Stimulated activated naive B cell treated with anti-CD40 and anti-IgM and Interleukin-4, amounts not matched to agents 10 μg/mL and 1 μg/mL and 100 μg/mL, for 72 hours (primary cell): Measurements from ENCODE around the gene DDO.
"Not testable (repeated sequence)": the region's sequence is repeated elsewhere in the genome, so short reads cannot be mapped to it uniquely, and the experiment has no call there.

Experiments used
- ATAC-seq, 2 donors: fragments of 150-1000 bp; cut with Tn5 transposase; replicated peaks; 2 replicates each; pipeline ENCODE4 v1.10.0; 2021; ENCODE audit warnings: moderate library complexity in 1 of 2
- DNase-seq: peaks from one replicate; pipeline ENCODE4 v3.0.0; 2021
- H3K27ac Mint-ChIP-seq: one replicate; pipeline ENCODE4 v1.8.0; 2022; ENCODE audit warnings: mild to moderate bottlenecking, mixed read lengths
- H3K27me3 Mint-ChIP-seq, 2 donors: one replicate each; pipeline ENCODE4 v1.8.0; 2022; ENCODE audit warnings: mixed read lengths in 2 of 2
- H3K36me3 Mint-ChIP-seq, 2 donors: one replicate each; pipeline ENCODE4 v1.8.0; 2022; ENCODE audit warnings: mixed read lengths in 2 of 2, mild to moderate bottlenecking in 1 of 2
- H3K4me1 Mint-ChIP-seq, 2 donors: one replicate each; pipeline ENCODE4 v1.8.0; 2022; ENCODE audit warnings: mixed read lengths in 2 of 2, mild to moderate bottlenecking in 1 of 2
- H3K4me3 Mint-ChIP-seq, 2 donors: one replicate each; pipeline ENCODE4 v1.8.0; 2022; ENCODE audit warnings: mild to moderate bottlenecking in 2 of 2, mixed read lengths in 2 of 2, moderate library complexity in 1 of 2
- H3K9me3 Mint-ChIP-seq, 2 donors: one replicate each; pipeline ENCODE4 v1.8.0; 2022; ENCODE audit warnings: mixed read lengths in 2 of 2, mild to moderate bottlenecking in 1 of 2

DDO gene

GRCh38 chr6:110415086-110415916 lies at the start of gene DDO:
TSS of gene DDO (minus strand) at chr6:110415575. CDS start at chr6:110413462, 2,113 bp downstream.
- Mint-ChIP-seq H3K4me1 (peaks cover 11% of the 10 kb centered on the region in 2 donors), H3K4me3 (peak within 1 kb of the TSS; percentile 66 to 67), H3K27ac (peak within 1 kb of the TSS; percentile 10), H3K27me3 (peaks cover 0 to 8% of the 10 kb centered on the region in 2 donors), H3K36me3 (no peaks in the 10 kb centered on the region), H3K9me3 (peaks cover 0 to under 1% of the 10 kb centered on the region in 2 donors)
- DNase-seq, result no peak
- peak; percentile 53 to 82 for ATAC-seq

- Mint-ChIP-seq H3K27me3 (peaks cover 0 to 6% of the 10 kb centered on the region in 2 donors), H3K36me3 (peaks cover 4 to 8% of the 10 kb centered on the region in 2 donors), H3K4me1 (no peaks in the 10 kb centered on the region), H3K27ac (no peak overlapping the region), H3K9me3 (peaks cover 20 to 22% of the 10 kb centered on the region in 2 donors), H3K4me3 (no peak overlapping the region)
- no peak for ATAC-seq
- no peak for DNase-seq
Observed at GRCh38 chr6:110462884-110463481, 47.6 kb upstream of the DDO start.

GRCh38 chr6:110461376-110461775 lies 46.0 kb upstream of the DDO start:
- DNase-seq, result no peak
- no peak for ATAC-seq
- peaks cover 20 to 22% of the 10 kb centered on the region in 2 donors for H3K9me3 Mint-ChIP-seq
- no peak overlapping the region for H3K27ac Mint-ChIP-seq
- H3K4me3 Mint-ChIP-seq, result no peak overlapping the region
- no peaks in the 10 kb centered on the region for H3K4me1 Mint-ChIP-seq
- peaks cover 4 to 8% of the 10 kb centered on the region in 2 donors for H3K36me3 Mint-ChIP-seq
- peaks cover 0 to 6% of the 10 kb centered on the region in 2 donors for H3K27me3 Mint-ChIP-seq

- Mint-ChIP-seq H3K27me3 (peaks cover 0 to 6% of the 10 kb centered on the region in 2 donors), H3K36me3 (peaks cover 4 to 8% of the 10 kb centered on the region in 2 donors), H3K9me3 (peaks cover 15% of the 10 kb centered on the region in 2 donors), H3K27ac (no peak overlapping the region), H3K4me1 (no peaks in the 10 kb centered on the region), H3K4me3 (no peak overlapping the region)
- ATAC-seq, result no peak
- DNase-seq, result no peak
Observed at GRCh38 chr6:110459137-110459536, 43.8 kb upstream of the DDO start.

GRCh38 chr6:110458476-110458875 lies 43.1 kb upstream of the DDO start:
- Mint-ChIP-seq H3K27me3 (peaks cover 0 to 6% of the 10 kb centered on the region in 2 donors), H3K9me3 (peaks cover 8 to 10% of the 10 kb centered on the region in 2 donors), H3K36me3 (peaks cover 0 to 3% of the 10 kb centered on the region in 2 donors), H3K4me1 (no peaks in the 10 kb centered on the region), H3K27ac (no peak overlapping the region), H3K4me3 (no peak overlapping the region)
- DNase-seq (no peak), ATAC-seq (no peak)

GRCh38 chr6:110457567-110458175 lies 42.3 kb upstream of the DDO start:
- not testable (repeated sequence) for H3K27me3 Mint-ChIP-seq, H3K27ac Mint-ChIP-seq, H3K36me3 Mint-ChIP-seq, H3K9me3 Mint-ChIP-seq, H3K4me3 Mint-ChIP-seq, DNase-seq, ATAC-seq, H3K4me1 Mint-ChIP-seq

- H3K9me3 Mint-ChIP-seq, result peaks cover 4 to 6% of the 10 kb centered on the region in 2 donors
- H3K27me3 Mint-ChIP-seq, result peaks cover 0 to 6% of the 10 kb centered on the region in 2 donors
- H3K4me3 Mint-ChIP-seq, result no peak overlapping the region
- peaks cover 0 to 2% of the 10 kb centered on the region in 2 donors for H3K36me3 Mint-ChIP-seq
- DNase-seq (no peak), ATAC-seq (no peak)
- no peak overlapping the region for H3K27ac Mint-ChIP-seq
- H3K4me1 Mint-ChIP-seq, result no peaks in the 10 kb centered on the region
Observed at GRCh38 chr6:110456694-110457093, 41.3 kb upstream of the DDO start.

- no peak overlapping the region for H3K27ac Mint-ChIP-seq
- no peak for ATAC-seq
Observed at GRCh38 chr6:110449541-110449895, 34.1 kb upstream of the DDO start.

GRCh38 chr6:110448846-110449540 lies 33.6 kb upstream of the DDO start:
- DNase-seq, result no peak
- no peak overlapping the region for H3K27ac Mint-ChIP-seq
- no peaks in the 10 kb centered on the region for H3K27me3 Mint-ChIP-seq
- H3K9me3 Mint-ChIP-seq, result no peaks in the 10 kb centered on the region
- no peaks in the 10 kb centered on the region for H3K36me3 Mint-ChIP-seq
- H3K4me1 Mint-ChIP-seq, result no peaks in the 10 kb centered on the region
- H3K4me3 Mint-ChIP-seq, result no peak overlapping the region
- no peak for ATAC-seq

More at GRCh38 chr6:110449541-110449895, 34.1 kb upstream of the DDO start:
- Mint-ChIP-seq H3K4me1 (no peaks in the 10 kb centered on the region), H3K4me3 (no peak overlapping the region), H3K36me3 (no peaks in the 10 kb centered on the region), H3K9me3 (no peaks in the 10 kb centered on the region), H3K27me3 (no peaks in the 10 kb centered on the region)
- no peak for DNase-seq

GRCh38 chr6:110447761-110448160 lies 32.4 kb upstream of the DDO start:
- ATAC-seq, result no peak

GRCh38 chr6:110446405-110446804 lies 31.0 kb upstream of the DDO start:
- Mint-ChIP-seq H3K4me3 (no peak overlapping the region), H3K36me3 (no peaks in the 10 kb centered on the region), H3K27ac (no peak overlapping the region), H3K4me1 (no peaks in the 10 kb centered on the region), H3K27me3 (no peaks in the 10 kb centered on the region), H3K9me3 (no peaks in the 10 kb centered on the region)
- DNase-seq (no peak), ATAC-seq (no peak)

More at GRCh38 chr6:110447761-110448160, 32.4 kb upstream of the DDO start:
- Mint-ChIP-seq H3K27ac (no peak overlapping the region), H3K27me3 (no peaks in the 10 kb centered on the region), H3K9me3 (no peaks in the 10 kb centered on the region), H3K4me3 (no peak overlapping the region), H3K4me1 (no peaks in the 10 kb centered on the region), H3K36me3 (no peaks in the 10 kb centered on the region)
- no peak for DNase-seq

GRCh38 chr6:110440026-110440425 lies 24.7 kb upstream of the DDO start:
- no peaks in the 10 kb centered on the region for H3K4me1 Mint-ChIP-seq
- ATAC-seq, result no peak
- no peak overlapping the region for H3K27ac Mint-ChIP-seq
- H3K36me3 Mint-ChIP-seq, result no peaks in the 10 kb centered on the region
- no peak for DNase-seq
- H3K4me3 Mint-ChIP-seq, result no peak overlapping the region
- H3K27me3 Mint-ChIP-seq, result peaks cover 4 to 5% of the 10 kb centered on the region in 2 donors
- H3K9me3 Mint-ChIP-seq, result peaks cover 0 to 2% of the 10 kb centered on the region in 2 donors

GRCh38 chr6:110439356-110439755 lies 24.0 kb upstream of the DDO start:
- peaks cover 4 to 5% of the 10 kb centered on the region in 2 donors for H3K27me3 Mint-ChIP-seq
- peaks cover 0 to 4% of the 10 kb centered on the region in 2 donors for H3K9me3 Mint-ChIP-seq
- H3K4me3 Mint-ChIP-seq, result no peak overlapping the region
- ATAC-seq (no peak), DNase-seq (no peak)
- H3K27ac Mint-ChIP-seq, result no peak overlapping the region
- H3K36me3 Mint-ChIP-seq, result no peaks in the 10 kb centered on the region
- H3K4me1 Mint-ChIP-seq, result no peaks in the 10 kb centered on the region

- no peaks in the 10 kb centered on the region for H3K4me1 Mint-ChIP-seq
- H3K27ac Mint-ChIP-seq, result no peak overlapping the region
- no peak overlapping the region for H3K4me3 Mint-ChIP-seq
- H3K9me3 Mint-ChIP-seq, result peaks cover 0 to 4% of the 10 kb centered on the region in 2 donors
- no peak for DNase-seq
- ATAC-seq, result no peak
- H3K36me3 Mint-ChIP-seq, result no peaks in the 10 kb centered on the region
- peaks cover 2% of the 10 kb centered on the region in 2 donors for H3K27me3 Mint-ChIP-seq
Observed at GRCh38 chr6:110434961-110435602, 19.7 kb upstream of the DDO start.
